IMR-90 (cell line): ENCODE measurements around the gene NUBP2. TPM values are rescaled to one million over a fixed set of nuclear protein-coding genes. Genes with fewer than 3 reads are reported as not detected.

ENCODE experiments used
- ATAC-seq: fragments of 200-7000 bp; cut with Tn5 transposase; 2 replicates; pipeline ENCODE4 v1.9.1; 2020; ENCODE audit warnings: low read depth, mild to moderate bottlenecking, moderate library complexity
- BruUV-seq: library from RNA; stranded (reverse); fragments of 400-500 nt; replicated peaks from 2 replicates; lab custom pipeline; 2021; lab: Mats Ljungman, UMichigan
- CTCF ChIA-PET: fragments of 300-600 bp; formaldehyde crosslinking; extraction: SDS; loops from one replicate; lab custom pipeline; 2021; ENCODE audit warnings: antibody characterized with exemption; lab: Yijun Ruan, JAX
- POLR2A ChIA-PET: fragments of 300-600 bp; sonication (Branson Sonifier 250); formaldehyde crosslinking; loops from one replicate; lab custom pipeline; 2022; ENCODE audit warnings: antibody characterized with exemption; ENCODE audit not compliant: unreplicated experiment; lab: Charles Lee
- DNase-seq: peaks from one replicate; pipeline ENCODE4 v3.0.0; 2013
- H2AFZ ChIP-seq: replicated peaks from 2 replicates; pipeline ENCODE3; 2013; ENCODE audit warnings: low read length, mild to moderate bottlenecking; ENCODE audit not compliant: poor library complexity
- H2AK5ac ChIP-seq: 2 replicates; pipeline ENCODE4 v1.6.1; 2013; ENCODE audit warnings: low read depth, low read length, inconsistent platforms
- H2AK9ac ChIP-seq: replicated peaks from 2 replicates; pipeline ENCODE3; 2013; ENCODE audit warnings: mild to moderate bottlenecking, low read depth, low read length, moderate library complexity; ENCODE audit not compliant: poor library complexity
- H2BK120ac ChIP-seq: 2 replicates; pipeline ENCODE4 v1.6.1; 2013; ENCODE audit warnings: low read depth, low read length, inconsistent platforms
- H2BK15ac ChIP-seq: 3 replicates; pipeline ENCODE4 v1.6.1; 2013; ENCODE audit warnings: low read depth, low read length, inconsistent platforms
- H2BK20ac ChIP-seq: 2 replicates; pipeline ENCODE4 v1.6.1; 2013; ENCODE audit warnings: low read depth, mild to moderate bottlenecking, inconsistent platforms, low read length, moderate library complexity
- H2BK5ac ChIP-seq: 2 replicates; pipeline ENCODE4 v1.6.1; 2013; ENCODE audit warnings: mild to moderate bottlenecking, low read depth, low read length, inconsistent platforms; ENCODE audit not compliant: poor library complexity, severe bottlenecking
- H3K14ac ChIP-seq: replicated peaks from 2 replicates; pipeline ENCODE4 v1.6.1; 2013; ENCODE audit warnings: low read depth, low read length, inconsistent platforms
- H3K18ac ChIP-seq: 2 replicates; pipeline ENCODE4 v1.6.1; 2013; ENCODE audit warnings: low read depth, low read length, control low read depth
- H3K23ac ChIP-seq: 2 replicates; pipeline ENCODE4 v1.6.1; 2013; ENCODE audit warnings: low read depth, low read length, inconsistent platforms
- H3K27ac ChIP-seq: 2 replicates; pipeline ENCODE4 v1.5.1; 2013; ENCODE audit warnings: mild to moderate bottlenecking, control low read depth, low read length; ENCODE audit not compliant: insufficient read depth
- H3K27me3 ChIP-seq: 2 replicates; pipeline ENCODE4 v1.6.1; 2013; ENCODE audit warnings: low read length; ENCODE audit not compliant: control insufficient read depth, insufficient read depth
- H3K36me3 ChIP-seq: 2 replicates; pipeline ENCODE4 v1.6.1; 2013; ENCODE audit warnings: low read length, mixed read lengths; ENCODE audit not compliant: control insufficient read depth, insufficient read depth
- H3K4ac ChIP-seq: 2 replicates; pipeline ENCODE4 v1.6.1; 2013; ENCODE audit warnings: low read depth, low read length, inconsistent platforms
- H3K4me1 ChIP-seq: 2 replicates; pipeline ENCODE4 v1.6.1; 2013; ENCODE audit warnings: low read length, mixed read lengths; ENCODE audit not compliant: control insufficient read depth, insufficient read depth
- H3K4me2 ChIP-seq: 2 replicates; pipeline ENCODE4 v1.6.1; 2013; ENCODE audit warnings: low read depth, mild to moderate bottlenecking, control low read depth, low read length, moderate library complexity
- H3K4me3 ChIP-seq: 2 replicates; pipeline ENCODE4 v1.5.1; 2013; ENCODE audit warnings: low read depth, mild to moderate bottlenecking, control low read depth, low read length, moderate library complexity; ENCODE audit not compliant: insufficient read depth
- H3K56ac ChIP-seq: 2 replicates; pipeline ENCODE4 v1.6.1; 2013; ENCODE audit warnings: low read length, inconsistent platforms; ENCODE audit not compliant: insufficient read depth; ENCODE audit errors: extremely low read depth
- H3K79me1 ChIP-seq, 2 experiments: 2 replicates each; pipeline ENCODE4 v1.6.1; 2013; ENCODE audit warnings: low read length in 2 of 2, inconsistent platforms in 1 of 2, low read depth in 1 of 2
- H3K9ac ChIP-seq: 2 replicates; pipeline ENCODE4 v1.6.1; 2013; ENCODE audit warnings: low read depth, low read length, control low read depth
- H3K9me1 ChIP-seq: 2 replicates; pipeline ENCODE4 v1.6.1; 2013; ENCODE audit warnings: low read length, inconsistent platforms; ENCODE audit not compliant: insufficient read depth
- H3K9me3 ChIP-seq: 2 replicates; pipeline ENCODE4 v1.6.1; 2013; ENCODE audit warnings: low read length; ENCODE audit not compliant: control insufficient read depth, insufficient read depth
- H4K20me1 ChIP-seq: 2 replicates; pipeline ENCODE4 v1.6.1; 2013; ENCODE audit warnings: low read length, inconsistent platforms; ENCODE audit not compliant: insufficient read depth
- H4K5ac ChIP-seq: 2 replicates; pipeline ENCODE4 v1.6.1; 2013; ENCODE audit warnings: mild to moderate bottlenecking, low read depth, low read length, control low read depth
- H4K8ac ChIP-seq, 2 experiments: 2 replicates each; pipeline ENCODE4 v1.6.1; 2013; ENCODE audit warnings: low read depth in 2 of 2, low read length in 2 of 2, control low read depth in 1 of 2, inconsistent platforms in 1 of 2
- H4K91ac ChIP-seq: 2 replicates; pipeline ENCODE4 v1.6.1; 2013; ENCODE audit warnings: low read depth, low read length, inconsistent platforms; ENCODE audit not compliant: insufficient read depth
- MAZ ChIP-seq: IDR thresholded peaks from 2 replicates; pipeline ENCODE4 v1.6.1; 2012; ENCODE audit warnings: low read depth, mild to moderate bottlenecking, low read length, improper control_type of control experiment, moderate library complexity, borderline replicate concordance
- MXI1 ChIP-seq: IDR thresholded peaks from 2 replicates; pipeline ENCODE4 v1.6.1; 2012; ENCODE audit warnings: low read depth, mild to moderate bottlenecking, low read length, moderate library complexity, borderline replicate concordance
- WGBS, 2 experiments: methylation state at CpG; one replicate each; pipeline versions ENCODE4 v1.1.5 to v1.1.7; 2013; ENCODE audit warnings: missing lambda C conversion rate in 2 of 2; ENCODE audit not compliant: insufficient read length in 1 of 2; ENCODE audit errors: extremely low coverage in 2 of 2; 5-methylcytosine and 5-hydroxymethylcytosine counted together
- dilution Hi-C: fragments of 300-500 bp; cut with HindIII; formaldehyde crosslinking; loops from one replicate; pipeline ENCODE4 v1.14.3; 2018; ENCODE audit warnings: low sequenced_read_pairs; ENCODE audit not compliant: unreplicated experiment
- in situ Hi-C: fragments of 300-500 bp; cut with MboI; formaldehyde crosslinking; loops from 3 replicates; pipeline ENCODE4 v1.14.3; 2019; ENCODE audit warnings: low sequenced_read_pairs, inconsistent platforms, mixed read lengths
- intact Hi-C: fragments of 100-400 bp; cut with micrococcal nuclease; formaldehyde crosslinking; loops from 2 replicates; pipeline ENCODE4 v1.10.0; 2022
- polyA plus RNA-seq, 3 experiments: library from polyadenylated mRNA; depleted of rRNA; stranded (reverse); fragments of >200 nt; gene quantifications; 2 replicates each; pipeline ENCODE4 v1.2.3, GENCODE V29; 2012; ENCODE audit warnings: low replicate concordance in 1 of 3
- total RNA-seq: library from RNA; depleted of rRNA; stranded (reverse); fragments of >200 nt; gene quantifications from 2 replicates; pipeline ENCODE4 v1.2.3, GENCODE V29; 2012
- TF ChIP-seq, protein P1 (sequence below): conservative IDR thresholded peaks from 2 replicates; pipeline ENCODE4 v1.5.1; 2012; ENCODE audit warnings: mild to moderate bottlenecking, low read depth, low read length, improper control_type of control experiment

Gene NUBP2
- total and polyA plus RNA-seq, 2 of the 4 experiments (the other 2 are of a cell fraction), result 62.6 to 131 TPM

DNA sequence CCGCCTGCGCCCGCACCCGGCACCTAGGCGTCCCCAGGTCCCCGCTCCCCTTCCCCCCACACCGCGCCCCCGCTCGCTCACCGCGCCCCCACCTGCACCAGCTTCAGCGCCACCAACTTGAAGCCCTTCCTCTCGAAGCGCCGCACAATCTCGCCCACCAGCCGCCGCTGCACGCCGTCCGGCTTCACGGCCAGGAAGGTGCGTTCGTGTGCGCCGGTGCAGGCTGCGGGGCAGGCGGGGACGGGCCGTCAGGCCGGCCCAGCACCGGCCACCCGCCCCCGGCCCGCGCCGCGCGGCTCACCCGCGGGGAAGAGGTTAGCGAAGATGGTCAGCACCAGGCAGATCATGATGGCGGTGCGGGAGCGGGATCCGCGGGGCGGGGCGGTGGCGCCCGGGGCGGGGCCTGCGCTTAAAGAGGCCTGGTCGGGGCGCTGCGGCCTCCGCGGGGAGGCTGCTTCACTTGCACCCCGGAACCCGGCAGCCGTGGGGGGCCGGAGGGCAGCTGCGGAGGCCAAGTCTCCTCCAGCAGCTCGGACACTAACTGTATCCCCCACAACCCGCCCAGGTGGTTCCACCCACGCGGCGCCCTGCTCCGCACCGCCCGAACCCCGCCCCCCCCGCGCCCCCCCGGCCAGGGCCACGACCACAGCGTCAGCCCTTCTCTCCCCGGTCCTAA is 11.4 kb upstream of the NUBP2 start, which contains the start of gene NME3:
NME3 (minus strand) TSS at position 356 of the 676 bp plus-strand sequence; CDS start at position 347, 9 bp downstream.
- in situ Hi-C loops, result no loop called here
- peak; percentile 56 for DNase-seq

More for the DNA sequence above, 11.4 kb upstream of the NUBP2 start, which contains the start of gene NME3:
- H2BK120ac ChIP-seq, result no peak within 1 kb of the TSS
- peak within 1 kb of the TSS; percentile 10 for H3K23ac ChIP-seq
- H3K4ac ChIP-seq, result peak within 1 kb of the TSS; percentile 85
- 0 out of 2 replicates have a peak within 1 kb of the TSS, but pooled peaks have one; percentile 10 for H3K56ac ChIP-seq
- H3K9me1 ChIP-seq, result 0 out of 2 replicates have a peak, but pooled peaks cover 3% of the 10 kb centered on the region
- no peak within 1 kb of the TSS for H3K14ac ChIP-seq
- no peak within 1 kb of the TSS for H2BK20ac ChIP-seq
- intact Hi-C loops, result no loop called here
- no TSS peak for BruUV-seq
- ATAC-seq, result peak; percentile 69
- CTCF ChIA-PET, result no interaction called here
- dilution Hi-C loops, result no loop called here
- peaks cover 28% of the 10 kb centered on the region for H4K20me1 ChIP-seq
- POLR2A ChIA-PET, result no interaction called here
- TF ChIP-seq MAZ (peak; percentile 27; the same call in 1 of the 2 replicates), MXI1 (peak; percentile 17; the same call in 1 of the 2 replicates)
- TF ChIP-seq, protein P1, sequence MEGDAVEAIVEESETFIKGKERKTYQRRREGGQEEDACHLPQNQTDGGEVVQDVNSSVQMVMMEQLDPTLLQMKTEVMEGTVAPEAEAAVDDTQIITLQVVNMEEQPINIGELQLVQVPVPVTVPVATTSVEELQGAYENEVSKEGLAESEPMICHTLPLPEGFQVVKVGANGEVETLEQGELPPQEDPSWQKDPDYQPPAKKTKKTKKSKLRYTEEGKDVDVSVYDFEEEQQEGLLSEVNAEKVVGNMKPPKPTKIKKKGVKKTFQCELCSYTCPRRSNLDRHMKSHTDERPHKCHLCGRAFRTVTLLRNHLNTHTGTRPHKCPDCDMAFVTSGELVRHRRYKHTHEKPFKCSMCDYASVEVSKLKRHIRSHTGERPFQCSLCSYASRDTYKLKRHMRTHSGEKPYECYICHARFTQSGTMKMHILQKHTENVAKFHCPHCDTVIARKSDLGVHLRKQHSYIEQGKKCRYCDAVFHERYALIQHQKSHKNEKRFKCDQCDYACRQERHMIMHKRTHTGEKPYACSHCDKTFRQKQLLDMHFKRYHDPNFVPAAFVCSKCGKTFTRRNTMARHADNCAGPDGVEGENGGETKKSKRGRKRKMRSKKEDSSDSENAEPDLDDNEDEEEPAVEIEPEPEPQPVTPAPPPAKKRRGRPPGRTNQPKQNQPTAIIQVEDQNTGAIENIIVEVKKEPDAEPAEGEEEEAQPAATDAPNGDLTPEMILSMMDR, result no peak
- peak within 1 kb of the TSS; percentile 88 for H3K9ac ChIP-seq
- peaks cover 13% of the 10 kb centered on the region for H3K4me1 ChIP-seq
- 0% methylated on average over 24 of the region's 79 CpGs; no CpG with 5 or more reads in 1 of the 2 experiments for WGBS, 2 experiments
- H2AK5ac ChIP-seq, result peak within 1 kb of the TSS; percentile 93
- H3K36me3 ChIP-seq, result peaks cover 33% of the 10 kb centered on the region
- H4K5ac ChIP-seq, result peak within 1 kb of the TSS; percentile 53; the same call in 1 of the 2 replicates
- H3K79me1 ChIP-seq, result peaks cover 12 to 49% of the 10 kb centered on the region in 2 experiments
- peak within 1 kb of the TSS; percentile 23; the same call in 1 of the 2 replicates for H4K91ac ChIP-seq
- H2BK15ac ChIP-seq, result no peak within 1 kb of the TSS
- H3K27ac ChIP-seq, result peak within 1 kb of the TSS; percentile 85
- peak within 1 kb of the TSS; percentile 94 for H2AFZ ChIP-seq
- no peaks in the 10 kb centered on the region for H3K27me3 ChIP-seq
- no peak within 1 kb of the TSS for H3K18ac ChIP-seq
- H4K8ac ChIP-seq, result peak within 1 kb of the TSS; percentile 61 to 92; a peak in 3 of 4 replicates
- H3K4me2 ChIP-seq, result peak within 1 kb of the TSS; percentile 90
- peak within 1 kb of the TSS; percentile 93 for H3K4me3 ChIP-seq
- peak within 1 kb of the TSS; percentile 94 for H2AK9ac ChIP-seq
- peak within 1 kb of the TSS; percentile 77 for H2BK5ac ChIP-seq
- no peaks in the 10 kb centered on the region for H3K9me3 ChIP-seq
